Measurements from ENCODE around the gene TIAM1. TPM values are rescaled to one million over a fixed set of nuclear protein-coding genes. Genes with fewer than 3 reads are reported as not detected.

Gene TIAM1
- total RNA-seq, result 2.1 TPM
- long read RNA-seq, result 0 reads

- intact Hi-C loops (cut with DNase I), result no loop called here
Measured at GRCh38 chr21:31343680-31344480, at the start of gene TIAM1. TSS of gene TIAM1 (minus strand) at chr21:31344261. CDS start at chr21:31266972, 77,289 bp downstream.

GRCh38 chr21:31387560-31388186 is 43.6 kb upstream of the TIAM1 start:
- intact Hi-C loops (cut with DNase I), result no loop called here

More at GRCh38 chr21:31343680-31344480, at the start of gene TIAM1:
- DNase-seq (ENCODE audit: low spot score), result no peak

GRCh38 chr21:31386006-31386405 is 41.9 kb upstream of the TIAM1 start:
- DNase-seq (ENCODE audit: low spot score), result no peak
- intact Hi-C loops (cut with DNase I), result no loop called here

More at GRCh38 chr21:31387560-31388186, 43.6 kb upstream of the TIAM1 start:
- no peak for DNase-seq (ENCODE audit: low spot score)

- DNase-seq (ENCODE audit: low spot score), result no peak
- intact Hi-C loops (cut with DNase I), result no loop called here
Measured at GRCh38 chr21:31383770-31384169, 39.7 kb upstream of the TIAM1 start.

- intact Hi-C loops (cut with DNase I), result no loop called here
- DNase-seq (ENCODE audit: low spot score), result no peak
Measured at GRCh38 chr21:31382060-31382459, 38.0 kb upstream of the TIAM1 start.

- intact Hi-C loops (cut with DNase I), result no loop called here
- DNase-seq (ENCODE audit: low spot score), result no peak
Measured at GRCh38 chr21:31376301-31376700, 32.2 kb upstream of the TIAM1 start.

GRCh38 chr21:31374395-31374794 is 30.3 kb upstream of the TIAM1 start:
- no peak for DNase-seq (ENCODE audit: low spot score)
- intact Hi-C loops (cut with DNase I), result no loop called here

- DNase-seq (ENCODE audit: low spot score), result no peak
- intact Hi-C loops (cut with DNase I), result no loop called here
Measured at GRCh38 chr21:31372471-31372765, 28.4 kb upstream of the TIAM1 start.

GRCh38 chr21:31371715-31372470 is 27.8 kb upstream of the TIAM1 start:
- intact Hi-C loops (cut with DNase I), result no loop called here
- DNase-seq (ENCODE audit: low spot score), result no peak

GRCh38 chr21:31370893-31371544 is 27.0 kb upstream of the TIAM1 start:
- intact Hi-C loops (cut with DNase I), result no loop called here
- DNase-seq (ENCODE audit: low spot score), result no peak

GRCh38 chr21:31370281-31370892 is 26.3 kb upstream of the TIAM1 start:
- intact Hi-C loops (cut with DNase I), result no loop called here

GRCh38 chr21:31368361-31368760 is 24.3 kb upstream of the TIAM1 start:
- intact Hi-C loops (cut with DNase I), result no loop called here
- DNase-seq (ENCODE audit: low spot score), result no peak

More at GRCh38 chr21:31370281-31370892, 26.3 kb upstream of the TIAM1 start:
- no peak for DNase-seq (ENCODE audit: low spot score)

GRCh38 chr21:31367801-31368200 is 23.7 kb upstream of the TIAM1 start:
- intact Hi-C loops (cut with DNase I), result no loop called here
- no peak for DNase-seq (ENCODE audit: low spot score)

GRCh38 chr21:31366825-31367224 is 22.8 kb upstream of the TIAM1 start:
- intact Hi-C loops (cut with DNase I), result no loop called here
- no peak for DNase-seq (ENCODE audit: low spot score)

GRCh38 chr21:31364253-31364945 is 20.3 kb upstream of the TIAM1 start:
- intact Hi-C loops (cut with DNase I), result no loop called here
- DNase-seq (ENCODE audit: low spot score), result no peak

- intact Hi-C loops (cut with DNase I), result no loop called here
Measured at GRCh38 chr21:31363720-31364119, 19.7 kb upstream of the TIAM1 start.

GRCh38 chr21:31360717-31361116 is 16.7 kb upstream of the TIAM1 start:
- DNase-seq (ENCODE audit: low spot score), result no peak
- intact Hi-C loops (cut with DNase I), result no loop called here

More at GRCh38 chr21:31363720-31364119, 19.7 kb upstream of the TIAM1 start:
- no peak for DNase-seq (ENCODE audit: low spot score)

- intact Hi-C loops (cut with DNase I), result loop anchor here (10.0 kb wide), 1 partner anchor 227 kb away; no protein-coding TSS in a partner anchor
- DNase-seq (ENCODE audit: low spot score), result no peak
Measured at GRCh38 chr21:31358158-31358557, 14.1 kb upstream of the TIAM1 start.

GRCh38 chr21:31356440-31356839 is 12.4 kb upstream of the TIAM1 start:
- DNase-seq (ENCODE audit: low spot score), result no peak
- intact Hi-C loops (cut with DNase I), result loop anchor here (10.0 kb wide), 1 partner anchor 228 kb away; no protein-coding TSS in a partner anchor
